AG04449 (cell line): ENCODE measurements around the gene FNDC10.

Experiments
- CTCF ChIA-PET: fragments of 350-600 bp; formaldehyde crosslinking; extraction: SDS; loops from one replicate; lab custom pipeline; 2021; ENCODE audit warnings: antibody characterized with exemption; lab: Yijun Ruan, JAX
- POLR2A ChIA-PET: fragments of 400-600, 350-600 bp; formaldehyde crosslinking; extraction: SDS; loops from one replicate; lab custom pipeline; 2020; ENCODE audit warnings: antibody characterized with exemption, inconsistent platforms; lab: Yijun Ruan, JAX
- DNase-seq: peaks from one replicate; pipeline ENCODE4 v3.0.0-alpha.2; 2010; ENCODE audit warnings: low read depth, low spot score
- H3K4me3 ChIP-seq: 2 replicates; pipeline ENCODE4 v1.5.1; 2011; ENCODE audit warnings: low read depth, mild to moderate bottlenecking, control low read depth, low read length
- CTCF ChIP-seq: IDR thresholded peaks from one replicate; pipeline ENCODE4 v1.5.1; 2011; ENCODE audit warnings: mild to moderate bottlenecking, moderate library complexity, low read length, control low read depth, inconsistent platforms; ENCODE audit not compliant: insufficient read depth; ENCODE audit errors: missing control alignments

Gene FNDC10

GRCh38 chr1:1601564-1602303, 1.8 kb upstream of the FNDC10 start:
- ChIA-PET CTCF (interaction anchor here (1.1 kb wide), 1 partner anchor 12 kb away, joined by 3 read pairs; no protein-coding TSS in a partner anchor), POLR2A (no interaction called here)
- TF ChIP-seq CTCF, result no peak
- DNase-seq, result no peak
- H3K4me3 ChIP-seq, result no peak overlapping the region

GRCh38 chr1:1600861-1601563, 1.1 kb upstream of the FNDC10 start:
- H3K4me3 ChIP-seq, result peak overlapping the region; percentile 56
- ChIA-PET POLR2A (no interaction called here), CTCF (interaction anchor here (1.1 kb wide), 1 partner anchor 13 kb away, joined by 3 read pairs; no protein-coding TSS in a partner anchor)
- TF ChIP-seq CTCF, result no peak
- no peak for DNase-seq

- no peak for DNase-seq
- ChIA-PET POLR2A (interaction anchor here (0.6 kb wide), 1 partner anchor 43 kb away, joined by 3 read pairs; no protein-coding TSS in a partner anchor), CTCF (interaction anchor here (1.2 kb wide), 1 partner anchor 10 kb away, joined by 3 read pairs; no protein-coding TSS in a partner anchor)
- peak overlapping the region; percentile 39 for H3K4me3 ChIP-seq
- TF ChIP-seq CTCF, result peak; percentile 5
Measured at GRCh38 chr1:1599030-1599934, 653 bp downstream of the FNDC10 start.

GRCh38 chr1:1598720-1599029, 1.3 kb downstream of the FNDC10 start:
- CTCF ChIA-PET, result interaction anchor here (1.2 to 1.3 kb wide), 2 partner anchors 10 to 40 kb away, joined by 3 read pairs; no protein-coding TSS in a partner anchor
- POLR2A ChIA-PET, result interaction anchor here (0.6 kb wide), 1 partner anchor 42 kb away, joined by 3 read pairs; no protein-coding TSS in a partner anchor
- DNase-seq, result no peak
- H3K4me3 ChIP-seq, result no peak overlapping the region
- TF ChIP-seq CTCF, result no peak

GRCh38 chr1:1598051-1598719, 1.8 kb downstream of the FNDC10 start:
- CTCF ChIA-PET, result interaction anchor here (1.0 to 1.3 kb wide), 4 partner anchors 9 to 39 kb away, joined by 3 read pairs; no protein-coding TSS in a partner anchor
- TF ChIP-seq CTCF, result no peak
- no peak for DNase-seq
- POLR2A ChIA-PET, result no interaction called here
- no peak overlapping the region for H3K4me3 ChIP-seq
